Upper lobe of left lung (tissue), 6 donors: Measurements from ENCODE around the gene CD84. TPM values are rescaled to one million over a fixed set of nuclear protein-coding genes. Genes with fewer than 3 reads are reported as not detected.

Experiments used
- ATAC-seq, 2 donors: fragments of 200-7000 bp; cut with Tn5 transposase; one replicate each; pipeline ENCODE4 v1.9.1; 2022; ENCODE audit warnings: mild to moderate bottlenecking in 2 of 2, moderate library complexity in 2 of 2; ENCODE audit not compliant: low FRiP score in 2 of 2
- DNase-seq, 2 donors: peaks; one replicate each; pipeline ENCODE4 v3.0.0-alpha.2; 2019 to 2020
- H3K27ac ChIP-seq, 4 donors: fragments of 200-600 bp; sonication (generic); one replicate each; pipeline ENCODE4 v1.5.1; 2016 to 2019
- H3K27me3 ChIP-seq, 4 donors: fragments of 200-600 bp; sonication (generic); one replicate each; pipeline ENCODE4 v1.5.1; 2017 to 2019
- H3K36me3 ChIP-seq, 4 donors: fragments of 200-600 bp; sonication (generic); one replicate each; pipeline ENCODE4 v1.5.1; 2016 to 2019
- H3K4me1 ChIP-seq, 4 donors: fragments of 200-600 bp; sonication (generic); one replicate each; pipeline ENCODE4 v1.5.1; 2018 to 2019
- H3K4me3 ChIP-seq, 4 donors: fragments of 200-600 bp; sonication (generic); one replicate each; pipeline ENCODE4 v1.5.1; 2017 to 2019; ENCODE audit warnings: mild to moderate bottlenecking in 2 of 4, moderate library complexity in 1 of 4
- H3K9me3 ChIP-seq, 4 donors: fragments of 200-600 bp; sonication (generic); one replicate each; pipeline ENCODE4 v1.5.1; 2018 to 2019
- CTCF ChIP-seq, 6 experiments: fragments of 450-650 bp in 4 of 6; fragments of 200-600 bp in 2 of 6; sonication (generic) in 2 of 6; IDR thresholded peaks; one replicate each; pipeline ENCODE4 v1.5.1; 2016 to 2019; ENCODE audit warnings: antibody characterized with exemption in 6 of 6
- EP300 ChIP-seq, 4 donors: sonication (generic); formaldehyde crosslinking; IDR thresholded peaks; one replicate each; pipeline ENCODE4 v1.5.1; 2017; ENCODE audit warnings: antibody characterized with exemption in 4 of 4, control low read depth in 2 of 4
- POLR2A ChIP-seq, 4 donors: fragments of 450-650 bp; IDR thresholded peaks; one replicate each; pipeline ENCODE4 v1.5.1; 2016 to 2017; ENCODE audit warnings: antibody characterized with exemption in 4 of 4, mild to moderate bottlenecking in 2 of 4
- POLR2AphosphoS5 ChIP-seq, 2 donors: sonication (generic); formaldehyde crosslinking; IDR thresholded peaks; one replicate each; pipeline ENCODE4 v1.5.1; 2017; ENCODE audit warnings: antibody characterized with exemption in 2 of 2
- WGBS, 2 donors: methylation state at CpG; one replicate each; pipeline ENCODE4 v1.1.5; 2017 to 2018; 5-methylcytosine and 5-hydroxymethylcytosine counted together
- total RNA-seq, 6 donors: library from RNA; depleted of rRNA in 4 of 6; stranded (reverse); fragments of >200 nt in 4 of 6; gene quantifications; one replicate each; pipeline versions ENCODE4 v1.1.0 to v1.2.1, GENCODE V29; 2016 to 2021
- donor health status: DM: no; HTN: no; CAD: no; lungs with moderate emphysema.
- donor health status: DM: no; HTN: yes; CAD: no; lungs with severe emphysema.

CD84 gene
- total RNA-seq, 6 donors from 2014 or later: 8.9 to 26.4 (median 17.4) TPM

GRCh38 chr1:160578525-160579191 is 638 bp downstream of the CD84 start:
- ATAC-seq (no peak), DNase-seq (no peak)
- H3K27ac ChIP-seq: peak overlapping the region; percentile 29 to 71 (median 48)
- no peaks in the 10 kb centered on the region for H3K9me3 ChIP-seq
- no peaks in the 10 kb centered on the region for H3K36me3 ChIP-seq
- peaks cover 2 to 14% (median 4%) of the 10 kb centered on the region in 4 donors for H3K4me1 ChIP-seq
- peak overlapping the region in 3 of 4 donors; percentile 11 to 34 (median 33) for H3K4me3 ChIP-seq
- H3K27me3 ChIP-seq: no peaks in the 10 kb centered on the region
- 18 to 31% methylated on average over 3 of the region's 3 CpGs for WGBS, 2 donors
- no peak for TF ChIP-seq POLR2AphosphoS5 (IDR thresholded peaks at IDR 0.05)

- ATAC-seq (no peak), DNase-seq (no peak)
- Histone ChIP-seq H3K36me3 (no peaks in the 10 kb centered on the region), H3K27me3 (no peaks in the 10 kb centered on the region), H3K4me3 (peak overlapping the region in 3 of 4 donors; percentile 9 to 34 (median 33)), H3K4me1 (peaks cover 2 to 14% (median 5%) of the 10 kb centered on the region in 4 donors), H3K9me3 (no peaks in the 10 kb centered on the region), H3K27ac (peak overlapping the region; percentile 4 to 71 (median 23))
- TF ChIP-seq CTCF (IDR thresholded peaks at IDR 0.05): no peak
- 63 to 69% methylated on average over 3 of the region's 3 CpGs for WGBS, 2 donors
Observed at GRCh38 chr1:160578175-160578524, 1.1 kb downstream of the CD84 start.

GRCh38 chr1:160577671-160578070 is 1.6 kb downstream of the CD84 start:
- H3K27me3 ChIP-seq: no peaks in the 10 kb centered on the region
- peak overlapping the region in 2 of 4 donors; percentile 33 to 34 for H3K4me3 ChIP-seq
- H3K9me3 ChIP-seq: no peaks in the 10 kb centered on the region
- peak overlapping the region in 2 of 4 donors; percentile 52 to 78 for H3K27ac ChIP-seq
- H3K4me1 ChIP-seq: peaks cover 2 to 14% (median 5%) of the 10 kb centered on the region in 4 donors
- WGBS, 2 donors: 64 to 67% methylated on average over 2 of the region's 2 CpGs
- TF ChIP-seq EP300 (IDR thresholded peaks at IDR 0.05) (no peak), CTCF (IDR thresholded peaks at IDR 0.05) (no peak), POLR2A (IDR thresholded peaks at IDR 0.05) (no peak), POLR2AphosphoS5 (IDR thresholded peaks at IDR 0.05) (no peak)
- no peaks in the 10 kb centered on the region for H3K36me3 ChIP-seq
- no peak for ATAC-seq
- DNase-seq: no peak

- TF ChIP-seq POLR2AphosphoS5 (IDR thresholded peaks at IDR 0.05) (no peak), POLR2A (IDR thresholded peaks at IDR 0.05) (no peak), CTCF (IDR thresholded peaks at IDR 0.05) (no peak)
- Histone ChIP-seq H3K27ac (peak overlapping the region in 1 of 4 donors; percentile 78), H3K4me1 (peaks cover 2 to 14% (median 5%) of the 10 kb centered on the region in 4 donors), H3K27me3 (no peaks in the 10 kb centered on the region), H3K9me3 (no peaks in the 10 kb centered on the region), H3K36me3 (no peaks in the 10 kb centered on the region), H3K4me3 (peak overlapping the region in 2 of 4 donors; percentile 33 to 34)
- DNase-seq (no peak), ATAC-seq (no peak)
- 25 to 39% methylated on average over 2 of the region's 2 CpGs for WGBS, 2 donors
Observed at GRCh38 chr1:160576884-160577283, 2.4 kb downstream of the CD84 start.

- ATAC-seq (no peak), DNase-seq (no peak)
- Histone ChIP-seq H3K27ac (peak overlapping the region in 3 of 4 donors; percentile 38 to 78 (median 71)), H3K9me3 (no peaks in the 10 kb centered on the region), H3K4me1 (peaks cover 2 to 14% (median 5%) of the 10 kb centered on the region in 4 donors), H3K36me3 (no peaks in the 10 kb centered on the region), H3K27me3 (no peaks in the 10 kb centered on the region), H3K4me3 (no peak overlapping the region)
- 52 to 67% methylated on average over 3 of the region's 3 CpGs for WGBS, 2 donors
- TF ChIP-seq POLR2AphosphoS5 (IDR thresholded peaks at IDR 0.05): no peak
- TF ChIP-seq EP300 (IDR thresholded peaks at IDR 0.05): no peak
- no peak for TF ChIP-seq POLR2A (IDR thresholded peaks at IDR 0.05)
- TF ChIP-seq CTCF (IDR thresholded peaks at IDR 0.05): no peak
Observed at GRCh38 chr1:160576390-160576789, 2.9 kb downstream of the CD84 start.
